Stimulated activated naive CD8-positive, alpha-beta T cell treated with anti-CD3 and anti-CD28 coated beads, Interleukin-15, amount 100 ng/mL, for 72 hours (primary cell): ENCODE measurements around the gene SLC6A11.

Experiments used
- ATAC-seq: fragments of 150-1000 bp; cut with Tn5 transposase; 2 replicates; pipeline ENCODE4 v1.10.0; 2021; ENCODE audit warnings: mild to moderate bottlenecking, moderate library complexity
- DNase-seq, 2 donors: peaks; one replicate each; pipeline ENCODE4 v3.0.0; 2021 to 2022
- H3K27ac Mint-ChIP-seq, 2 donors: one replicate each; pipeline ENCODE4 v1.8.0; 2022; ENCODE audit warnings: mild to moderate bottlenecking in 2 of 2, mixed read lengths in 2 of 2, moderate library complexity in 2 of 2
- H3K27me3 Mint-ChIP-seq: one replicate; pipeline ENCODE4 v1.8.0; 2022; ENCODE audit warnings: mixed read lengths
- H3K4me1 Mint-ChIP-seq: one replicate; pipeline ENCODE4 v1.8.0; 2022; ENCODE audit warnings: mild to moderate bottlenecking, mixed read lengths
- H3K4me3 Mint-ChIP-seq, 2 donors: one replicate each; pipeline ENCODE4 v1.8.0; 2022; ENCODE audit warnings: mild to moderate bottlenecking in 2 of 2, mixed read lengths in 2 of 2, moderate library complexity in 1 of 2
- H3K9me3 Mint-ChIP-seq, 2 donors: one replicate each; pipeline ENCODE4 v1.8.0; 2022; ENCODE audit warnings: mixed read lengths in 2 of 2

SLC6A11 gene

DNA sequence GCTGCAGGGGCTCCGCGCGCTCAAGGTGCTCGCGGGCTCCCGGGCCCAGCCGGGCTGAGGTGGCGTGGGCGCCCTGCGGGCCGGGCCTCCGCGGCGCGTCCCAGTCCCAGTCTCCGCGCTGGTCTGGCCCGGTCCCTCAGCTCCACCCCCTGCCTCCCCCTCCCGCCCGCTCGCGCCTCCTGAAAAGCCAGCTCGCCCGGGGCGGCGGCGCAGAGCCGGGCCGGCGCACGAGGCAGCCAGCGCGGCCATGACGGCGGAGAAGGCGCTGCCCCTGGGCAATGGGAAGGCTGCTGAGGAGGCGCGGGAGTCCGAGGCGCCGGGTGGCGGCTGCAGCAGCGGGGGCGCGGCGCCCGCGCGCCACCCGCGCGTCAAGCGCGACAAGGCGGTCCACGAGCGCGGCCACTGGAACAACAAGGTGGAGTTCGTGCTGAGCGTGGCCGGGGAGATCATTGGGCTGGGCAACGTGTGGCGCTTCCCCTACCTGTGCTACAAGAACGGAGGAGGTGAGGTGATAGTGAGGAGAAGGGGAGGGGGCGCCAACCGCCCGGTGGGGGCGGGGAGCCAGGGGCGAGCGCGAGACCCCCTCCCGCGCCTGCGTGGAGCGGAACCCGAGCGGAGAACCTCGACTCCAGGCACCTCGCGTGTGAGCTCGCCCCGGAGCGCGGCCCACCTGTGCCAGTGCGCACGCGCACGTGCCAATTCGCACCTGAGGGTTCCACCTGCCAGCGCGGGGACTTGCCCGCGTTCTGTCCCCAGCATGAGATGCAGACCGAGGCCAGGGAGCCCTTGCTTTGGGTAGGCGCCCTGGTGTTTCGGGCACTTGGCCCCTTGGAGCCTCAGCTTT, at the start of gene SLC6A11:
TSS of gene SLC6A11 (plus strand) at position 210 of the 844 bp plus-strand sequence. CDS start at position 248, 38 bp downstream.
- Mint-ChIP-seq H3K27me3 (peaks cover 55% of the 10 kb centered on the region), H3K27ac (no peak within 1 kb of the TSS), H3K4me3 (no peak within 1 kb of the TSS), H3K4me1 (no peaks in the 10 kb centered on the region), H3K9me3 (no peaks in the 10 kb centered on the region)
- ATAC-seq (no peak), DNase-seq (no peak)

DNA sequence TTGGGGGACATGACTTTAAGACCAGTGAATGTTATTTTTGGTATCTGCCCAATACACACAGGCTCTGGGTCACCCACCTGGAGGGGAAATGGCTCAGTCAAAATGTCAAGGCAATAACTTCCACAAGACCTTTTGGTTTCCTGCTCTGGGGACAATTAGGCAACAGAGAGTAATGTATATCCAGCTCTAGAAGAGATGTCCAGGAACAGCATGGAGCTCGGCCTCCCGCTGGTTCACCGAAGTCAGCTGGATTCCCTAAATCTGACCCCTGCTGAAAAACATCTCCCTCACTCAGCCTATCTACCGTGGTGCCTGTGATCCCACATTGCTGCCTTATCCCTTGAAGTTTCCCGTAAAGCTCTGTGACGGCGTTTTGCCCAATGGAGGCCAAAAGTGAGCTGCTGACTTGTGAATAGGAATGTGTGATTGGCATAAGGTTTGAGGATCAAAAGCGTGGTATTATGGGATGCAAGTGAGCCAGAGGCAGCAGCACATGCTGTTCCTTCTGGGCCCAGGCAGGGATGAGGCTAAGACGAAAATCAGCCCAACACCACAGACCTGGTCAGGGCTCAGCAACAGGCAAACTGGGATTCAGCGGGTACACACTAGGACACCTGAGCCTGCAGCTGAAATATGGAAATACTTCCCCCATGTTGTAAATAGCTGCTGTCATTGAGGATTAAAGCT, 47.2 kb upstream of the SLC6A11 start:
- ATAC-seq (no peak), DNase-seq (no peak)
- Mint-ChIP-seq H3K4me1 (no peaks in the 10 kb centered on the region), H3K9me3 (no peaks in the 10 kb centered on the region), H3K27ac (no peak overlapping the region), H3K4me3 (no peak overlapping the region), H3K27me3 (peaks cover 47% of the 10 kb centered on the region)

DNA sequence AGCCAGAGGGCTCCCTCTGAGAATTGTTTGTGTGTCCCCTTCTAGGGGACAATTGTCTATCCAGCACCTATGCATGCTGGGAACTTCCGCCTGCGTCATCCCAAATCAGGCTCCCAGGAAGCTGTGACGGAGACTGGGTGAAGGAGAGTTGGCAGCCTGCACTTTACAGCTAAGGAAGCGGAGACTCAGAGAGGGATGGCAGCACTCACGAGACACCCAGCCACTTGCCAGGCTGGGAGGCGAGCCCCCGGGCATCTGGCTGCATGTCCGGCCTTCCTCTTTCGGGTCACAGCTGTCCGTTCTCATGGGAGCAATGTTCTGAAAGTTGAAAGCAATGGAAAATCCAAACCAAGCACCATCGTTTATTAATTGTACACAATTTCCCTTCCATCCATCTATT, 45.5 kb upstream of the SLC6A11 start:
- Mint-ChIP-seq H3K9me3 (no peaks in the 10 kb centered on the region), H3K27me3 (peaks cover 58% of the 10 kb centered on the region), H3K4me1 (no peaks in the 10 kb centered on the region), H3K4me3 (no peak overlapping the region), H3K27ac (no peak overlapping the region)
- DNase-seq (no peak), ATAC-seq (no peak)

DNA sequence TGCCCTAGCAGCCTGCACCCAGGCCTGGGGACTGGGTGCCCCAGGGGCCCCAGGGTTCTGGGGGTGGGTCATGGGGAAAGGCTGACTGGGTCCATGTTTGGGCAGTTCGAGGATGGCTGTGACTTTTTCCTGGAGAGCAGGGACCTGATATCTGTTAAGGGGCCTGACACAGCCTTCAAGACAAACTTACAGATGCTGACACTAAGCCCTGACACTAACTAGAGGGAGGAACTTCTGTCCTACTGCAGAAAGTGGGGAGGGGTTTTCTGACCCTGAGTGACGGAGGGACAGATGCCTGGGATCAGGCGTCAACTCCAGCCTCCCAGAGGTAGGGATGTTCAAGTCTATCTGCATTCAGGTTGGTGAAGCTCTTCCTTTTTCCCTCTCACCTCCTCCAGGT, 45.0 kb upstream of the SLC6A11 start:
- ATAC-seq (no peak), DNase-seq (no peak)
- H3K27ac Mint-ChIP-seq: no peak overlapping the region
- no peaks in the 10 kb centered on the region for H3K9me3 Mint-ChIP-seq
- H3K4me3 Mint-ChIP-seq: no peak overlapping the region
- H3K27me3 Mint-ChIP-seq: peaks cover 59% of the 10 kb centered on the region
- no peaks in the 10 kb centered on the region for H3K4me1 Mint-ChIP-seq

DNA sequence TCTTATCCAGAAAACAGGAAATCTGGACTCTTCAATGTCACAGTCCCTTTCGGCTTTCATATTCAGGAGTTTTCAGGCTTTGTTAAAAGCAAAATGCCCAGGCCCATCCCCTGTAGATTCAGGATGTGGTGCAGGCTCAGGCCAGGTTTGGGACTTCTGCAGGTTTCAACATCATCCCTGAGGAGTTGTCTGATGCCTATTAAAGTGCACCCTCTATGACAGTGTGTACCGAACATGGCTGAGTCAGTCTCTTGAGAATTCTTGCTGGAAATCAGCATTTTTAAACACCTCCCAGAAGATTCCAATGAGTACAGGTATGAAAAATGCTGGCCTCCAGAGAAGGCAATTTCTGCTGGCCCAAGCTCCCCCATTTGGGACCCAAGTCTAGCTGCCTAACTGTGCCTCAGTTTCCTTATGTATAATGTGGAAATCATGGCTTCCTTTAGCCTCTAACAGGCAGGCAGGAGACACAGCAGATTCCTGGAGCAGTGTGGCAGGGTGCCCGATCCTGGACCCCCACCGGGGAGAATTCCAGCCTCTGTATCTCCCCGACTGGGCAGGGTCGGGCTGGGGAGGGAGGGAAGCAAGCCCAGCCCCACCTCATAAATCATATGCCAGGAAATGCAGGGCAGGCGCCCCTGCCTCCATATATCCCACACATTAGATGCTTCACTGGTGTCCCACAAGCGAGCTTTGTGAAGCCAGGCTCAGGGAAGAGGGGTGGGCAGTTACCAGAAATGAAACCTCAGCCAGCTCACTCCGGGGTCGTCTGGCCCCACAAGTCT, 44.4 kb upstream of the SLC6A11 start:
- no peak for ATAC-seq
- peaks cover 59% of the 10 kb centered on the region for H3K27me3 Mint-ChIP-seq

DNA sequence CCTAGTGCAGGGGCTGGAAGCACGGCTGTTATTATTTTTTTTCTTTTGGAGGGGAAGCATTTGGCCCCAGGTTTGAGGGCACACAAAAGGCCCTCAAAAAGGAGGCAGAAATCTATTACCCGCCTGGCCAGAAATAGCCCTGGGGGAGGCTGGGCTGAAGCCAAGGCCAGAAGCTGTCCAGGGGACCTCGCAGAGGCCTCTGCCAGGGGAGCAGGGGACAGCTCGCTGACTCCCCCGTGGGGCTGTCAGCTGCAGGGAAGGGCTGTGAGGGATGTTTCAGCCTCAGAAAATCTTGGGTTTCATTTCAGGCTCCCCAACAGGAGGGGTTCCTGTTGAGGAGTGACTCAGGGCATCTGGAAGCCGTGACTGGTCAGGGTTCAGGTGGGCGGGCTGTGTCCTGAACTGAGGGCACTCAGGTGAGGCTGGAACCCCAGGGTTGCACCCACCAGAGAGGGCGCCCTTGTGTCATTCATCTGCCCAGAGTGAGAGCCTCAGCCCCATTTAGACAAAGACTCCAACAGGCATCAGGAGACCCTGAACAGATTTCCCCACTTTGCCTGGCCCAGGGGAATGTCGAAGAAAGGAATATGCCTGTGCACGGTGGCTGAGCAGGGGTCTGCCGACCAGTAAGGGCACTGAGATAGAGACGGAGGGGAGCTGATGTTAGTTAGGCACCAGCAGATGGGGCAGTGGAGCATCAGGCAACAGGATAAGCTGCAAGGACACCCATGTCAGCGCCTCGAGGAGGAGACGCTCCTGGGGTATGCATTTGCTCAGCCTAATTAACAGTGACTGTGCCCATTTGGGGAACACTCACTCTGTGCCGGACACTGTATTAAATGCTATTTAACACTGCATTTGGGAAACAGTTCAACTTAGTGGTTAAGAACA, 43.5 kb upstream of the SLC6A11 start:
- H3K4me1 Mint-ChIP-seq: no peaks in the 10 kb centered on the region
- no peak for DNase-seq
- peak; percentile 42 for ATAC-seq
- H3K4me3 Mint-ChIP-seq: no peak overlapping the region
- H3K27ac Mint-ChIP-seq: no peak overlapping the region
- peaks cover 59% of the 10 kb centered on the region for H3K27me3 Mint-ChIP-seq
- H3K9me3 Mint-ChIP-seq: no peaks in the 10 kb centered on the region

More for the DNA sequence above, 44.4 kb upstream of the SLC6A11 start:
- H3K27ac Mint-ChIP-seq: no peak overlapping the region
- no peaks in the 10 kb centered on the region for H3K9me3 Mint-ChIP-seq
- H3K4me1 Mint-ChIP-seq: no peaks in the 10 kb centered on the region
- DNase-seq: no peak
- no peak overlapping the region for H3K4me3 Mint-ChIP-seq

DNA sequence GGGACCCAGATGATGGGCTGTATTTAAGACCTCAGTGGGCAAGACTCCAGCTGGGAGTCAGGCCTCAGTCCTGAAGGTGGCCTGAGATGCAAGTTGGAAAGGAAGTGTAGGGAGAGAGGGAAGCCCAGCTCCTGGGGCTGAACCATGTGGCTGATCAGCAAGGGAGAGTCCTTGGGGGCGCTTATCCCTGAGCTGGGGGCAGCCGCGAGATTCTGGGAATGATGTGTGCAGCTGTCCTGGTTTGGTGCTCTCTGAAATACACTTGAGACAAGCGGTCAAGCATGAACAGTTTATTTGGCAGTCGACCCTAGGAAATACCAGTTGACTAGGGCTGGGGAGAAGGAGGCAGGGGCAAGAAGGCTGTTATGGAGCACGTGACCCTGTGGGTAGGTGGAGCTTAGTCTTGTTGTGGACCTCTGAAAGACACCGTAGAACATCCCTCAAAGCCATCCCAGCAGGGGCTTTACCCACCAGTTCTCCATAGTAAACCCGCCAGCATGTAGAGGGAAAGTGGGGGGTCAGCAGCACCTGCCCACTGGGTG, 41.8 kb upstream of the SLC6A11 start:
- H3K27me3 Mint-ChIP-seq: peaks cover 59% of the 10 kb centered on the region
- H3K27ac Mint-ChIP-seq: no peak overlapping the region
- H3K4me3 Mint-ChIP-seq: no peak overlapping the region
- DNase-seq (no peak), ATAC-seq (no peak)
- no peaks in the 10 kb centered on the region for H3K9me3 Mint-ChIP-seq
- no peaks in the 10 kb centered on the region for H3K4me1 Mint-ChIP-seq

DNA sequence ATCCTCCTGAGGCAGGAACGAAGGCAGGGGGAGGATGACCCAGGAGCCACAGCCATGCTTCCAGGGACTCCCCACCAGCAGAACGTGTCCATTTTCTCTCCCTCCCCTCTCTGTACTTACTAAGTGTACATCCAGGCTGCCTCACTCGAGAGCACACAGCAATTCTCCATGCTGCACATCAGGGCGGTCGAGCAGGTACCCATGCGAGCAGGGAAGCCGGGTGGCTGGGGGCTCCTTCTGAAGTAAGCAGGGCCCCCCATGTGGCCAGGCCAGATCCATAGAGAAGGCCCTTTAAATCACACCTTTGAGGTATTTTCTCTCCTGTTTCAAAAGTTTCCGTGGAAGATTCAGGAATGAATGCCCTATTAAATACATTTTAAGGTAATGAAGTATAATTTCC, 41.2 kb upstream of the SLC6A11 start:
- H3K9me3 Mint-ChIP-seq: no peaks in the 10 kb centered on the region
- ATAC-seq (no peak), DNase-seq (no peak)
- peaks cover 59% of the 10 kb centered on the region for H3K27me3 Mint-ChIP-seq
- H3K27ac Mint-ChIP-seq: no peak overlapping the region
- no peaks in the 10 kb centered on the region for H3K4me1 Mint-ChIP-seq
- no peak overlapping the region for H3K4me3 Mint-ChIP-seq

DNA sequence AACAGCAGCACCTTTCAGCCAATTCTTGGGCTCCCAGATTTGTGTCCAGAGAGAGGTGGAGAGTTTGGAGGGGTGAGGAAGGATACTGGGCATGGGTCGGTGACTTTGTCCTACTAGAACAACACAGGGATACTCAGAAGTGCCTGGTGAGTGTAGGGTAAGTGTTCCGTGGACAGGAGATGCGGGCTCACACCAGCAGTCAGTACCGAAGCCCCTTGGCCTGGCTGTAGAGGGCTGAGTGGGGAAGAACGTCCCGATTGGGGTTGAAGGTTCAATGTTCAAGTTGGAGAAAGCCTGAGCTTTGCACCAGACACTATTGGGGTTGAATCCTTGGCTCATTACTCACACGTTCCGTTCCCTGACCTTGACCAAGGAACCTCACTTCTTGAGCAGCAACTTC, 40.8 kb upstream of the SLC6A11 start:
- DNase-seq (no peak), ATAC-seq (no peak)
- Mint-ChIP-seq H3K27ac (no peak overlapping the region), H3K4me3 (no peak overlapping the region), H3K27me3 (peaks cover 59% of the 10 kb centered on the region), H3K9me3 (no peaks in the 10 kb centered on the region), H3K4me1 (no peaks in the 10 kb centered on the region)

DNA sequence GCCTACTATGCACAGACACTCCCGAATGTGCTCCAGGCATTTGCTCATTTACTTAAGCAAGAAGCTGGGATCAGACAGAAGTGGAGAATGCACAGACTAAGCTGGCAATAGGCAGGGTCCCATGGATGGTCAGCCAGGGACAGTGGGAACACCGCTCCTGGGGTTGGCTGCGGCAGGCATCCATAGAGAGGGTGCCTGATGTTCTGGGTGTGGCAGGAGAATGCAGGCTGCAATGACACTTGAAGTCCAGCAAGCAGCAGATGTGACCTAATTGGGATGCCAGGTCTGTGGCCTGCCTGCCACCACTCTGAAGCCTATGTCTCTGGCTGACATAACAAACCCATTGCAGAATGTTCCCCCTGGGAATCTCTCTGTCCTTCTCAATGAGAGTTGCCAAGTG, 40.2 kb upstream of the SLC6A11 start:
- no peak for DNase-seq
- ATAC-seq: no peak
- Mint-ChIP-seq H3K9me3 (no peaks in the 10 kb centered on the region), H3K4me3 (no peak overlapping the region), H3K4me1 (no peaks in the 10 kb centered on the region), H3K27me3 (peaks cover 58% of the 10 kb centered on the region), H3K27ac (no peak overlapping the region)

DNA sequence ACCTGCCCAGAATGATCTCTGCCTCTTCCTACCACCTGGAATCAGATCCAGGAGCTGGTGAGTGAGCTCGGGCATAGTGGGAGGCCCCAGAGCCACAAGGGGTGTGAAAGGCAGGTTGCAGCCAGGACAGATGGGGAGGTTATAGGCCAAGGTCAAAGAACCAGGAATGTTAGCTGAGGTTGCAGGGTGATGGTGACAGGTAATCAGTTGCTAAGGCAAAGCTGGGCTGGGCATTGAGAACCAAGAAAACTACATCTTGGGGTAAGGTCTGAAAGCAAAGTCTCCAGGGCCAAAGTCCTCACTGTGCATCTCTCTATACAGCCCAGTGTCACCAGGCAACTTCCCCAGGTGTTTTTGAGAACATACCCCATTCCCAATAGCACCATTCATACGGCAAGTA, 38.4 kb upstream of the SLC6A11 start:
- no peaks in the 10 kb centered on the region for H3K9me3 Mint-ChIP-seq
- no peak overlapping the region for H3K4me3 Mint-ChIP-seq
- no peak overlapping the region for H3K27ac Mint-ChIP-seq
- ATAC-seq (no peak), DNase-seq (no peak)
- no peaks in the 10 kb centered on the region for H3K4me1 Mint-ChIP-seq
- peaks cover 53% of the 10 kb centered on the region for H3K27me3 Mint-ChIP-seq

DNA sequence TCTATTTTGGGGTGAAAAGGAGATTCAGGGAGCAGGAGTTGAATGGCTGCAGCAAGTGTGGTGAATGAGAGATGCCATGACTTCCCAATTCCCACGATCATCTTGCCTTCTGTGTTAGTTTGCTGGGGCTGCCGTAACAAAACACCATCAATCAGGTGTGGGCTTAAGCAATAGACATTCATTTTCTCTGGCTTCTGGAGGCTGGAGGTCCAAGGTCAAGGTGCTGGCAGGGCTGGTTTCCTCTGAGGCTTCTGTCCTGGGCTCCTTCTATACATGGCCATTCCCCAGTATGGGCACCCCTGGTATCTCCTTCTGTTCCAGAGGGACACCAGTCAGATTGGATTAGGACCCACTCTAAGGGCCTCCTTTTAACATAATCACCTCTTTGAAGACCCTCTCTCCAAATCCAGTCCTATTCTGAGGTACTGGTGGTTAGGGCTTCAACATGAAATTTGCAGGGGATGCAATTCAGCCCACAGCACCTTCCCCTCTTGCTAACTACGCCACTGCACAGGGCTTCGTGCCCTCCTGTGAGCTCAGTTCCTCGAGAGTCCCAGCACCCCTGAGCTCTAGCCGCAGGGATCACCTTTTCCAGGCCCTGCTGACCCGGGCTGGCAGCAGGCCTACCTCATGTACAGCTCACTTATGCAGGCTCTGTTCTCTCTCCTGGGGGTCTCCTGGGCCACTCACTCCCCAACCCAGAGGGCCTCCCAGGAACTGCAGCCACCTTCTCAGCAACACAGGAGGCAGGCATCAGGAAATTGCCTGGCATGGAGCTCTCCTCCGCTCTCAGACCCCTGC, 37.3 kb upstream of the SLC6A11 start:
- no peaks in the 10 kb centered on the region for H3K9me3 Mint-ChIP-seq
- peaks cover 3% of the 10 kb centered on the region for H3K4me1 Mint-ChIP-seq
- no peak for DNase-seq
- peaks cover 46% of the 10 kb centered on the region for H3K27me3 Mint-ChIP-seq
- ATAC-seq: no peak
- no peak overlapping the region for H3K27ac Mint-ChIP-seq
- no peak overlapping the region for H3K4me3 Mint-ChIP-seq

DNA sequence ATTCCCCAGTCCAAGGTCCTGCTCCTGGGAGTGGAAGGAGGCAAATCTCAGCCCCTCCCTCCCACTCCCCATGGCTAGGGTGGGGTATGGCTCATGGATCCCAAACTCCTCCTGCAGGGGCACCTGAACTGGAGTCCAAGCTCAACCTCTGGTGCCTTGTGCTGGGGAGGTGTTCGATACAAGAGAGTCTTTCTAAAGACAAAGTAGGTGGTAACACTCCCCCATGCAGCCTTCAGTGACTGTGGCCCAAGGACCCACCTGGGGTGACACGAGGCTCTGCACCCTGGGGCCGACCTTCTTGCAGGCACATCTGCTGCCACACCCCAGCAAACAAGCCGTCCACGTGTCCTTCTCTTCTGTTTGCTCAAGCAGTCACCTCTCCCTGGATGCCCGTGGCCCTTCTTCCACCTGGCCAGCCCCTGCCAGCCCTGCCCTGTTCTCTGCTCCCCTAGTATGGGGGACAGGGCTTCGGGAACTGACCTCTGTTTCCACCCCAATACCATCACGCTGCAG, 36.7 kb upstream of the SLC6A11 start:
- ATAC-seq (no peak), DNase-seq (no peak)
- Mint-ChIP-seq H3K4me1 (peaks cover 9% of the 10 kb centered on the region), H3K4me3 (no peak overlapping the region), H3K27ac (no peak overlapping the region), H3K27me3 (peaks cover 46% of the 10 kb centered on the region), H3K9me3 (no peaks in the 10 kb centered on the region)

DNA sequence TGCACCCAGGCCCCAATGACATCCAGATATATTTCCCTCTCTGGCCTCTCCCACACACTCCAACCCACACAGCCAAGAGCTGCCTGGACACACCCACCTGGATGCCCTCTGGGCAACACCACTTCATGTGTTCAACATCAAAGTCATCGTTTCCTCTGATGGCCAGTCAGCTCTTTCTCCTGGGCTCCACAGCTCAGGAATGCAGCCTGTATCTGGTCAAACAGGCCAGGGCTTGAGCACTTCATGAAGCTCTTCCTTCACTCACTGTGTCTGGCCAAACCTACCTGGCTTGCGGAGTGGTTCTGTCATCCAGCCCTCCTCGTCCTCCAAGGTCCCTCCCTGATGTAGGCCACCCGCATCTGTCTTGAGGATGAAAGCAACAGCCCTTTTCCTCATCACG, 35.8 kb upstream of the SLC6A11 start:
- no peak overlapping the region for H3K27ac Mint-ChIP-seq
- ATAC-seq: no peak
- DNase-seq: no peak

More for the DNA sequence above, 35.8 kb upstream of the SLC6A11 start:
- peaks cover 10% of the 10 kb centered on the region for H3K4me1 Mint-ChIP-seq
- H3K4me3 Mint-ChIP-seq: no peak overlapping the region
- peaks cover 46% of the 10 kb centered on the region for H3K27me3 Mint-ChIP-seq
- H3K9me3 Mint-ChIP-seq: no peaks in the 10 kb centered on the region
